Lower lobe of right lung (tissue), 2 donors: ENCODE measurements around the gene MRTFA. TPM values are rescaled to one million over a fixed set of nuclear protein-coding genes. Genes with fewer than 3 reads are reported as not detected.

Experiments used
- ATAC-seq, 2 donors: fragments of 200-7000 bp; cut with Tn5 transposase; one replicate each; pipeline ENCODE4 v1.9.1; 2020 to 2022; ENCODE audit warnings: mild to moderate bottlenecking in 2 of 2, moderate library complexity in 2 of 2
- DNase-seq: peaks from one replicate; pipeline ENCODE4 v3.0.0-alpha.2; 2020
- H3K27ac ChIP-seq: fragments of 200-600 bp; one replicate; pipeline ENCODE4 v1.8.0; 2022
- H3K27me3 ChIP-seq: fragments of 200-600 bp; one replicate; pipeline ENCODE4 v1.8.0; 2022; ENCODE audit warnings: low read depth
- H3K36me3 ChIP-seq: fragments of 200-600 bp; one replicate; pipeline ENCODE4 v1.8.0; 2022; ENCODE audit warnings: mild to moderate bottlenecking
- H3K4me1 ChIP-seq: fragments of 200-600 bp; one replicate; pipeline ENCODE4 v1.8.0; 2022
- H3K4me3 ChIP-seq: fragments of 200-600 bp; one replicate; pipeline ENCODE4 v1.8.0; 2022; ENCODE audit warnings: mild to moderate bottlenecking
- H3K9me3 ChIP-seq: fragments of 200-600 bp; one replicate; pipeline ENCODE4 v1.8.0; 2022
- intact Hi-C: fragments of 100-400 bp; cut with DNase I; formaldehyde crosslinking; loops from one replicate; pipeline ENCODE4 v1.11.0; 2022
- total RNA-seq: library from RNA; stranded (reverse); fragmentation: NEBNext Ultra II Directional; extraction: Animal tissue kit (Norgen Biotek cat#: 25700); gene quantifications from one replicate; pipeline ENCODE4 v1.2.1, GENCODE V29; 2021
- TF ChIP-seq, protein P1 (sequence below): fragments of 200-600 bp; IDR thresholded peaks from one replicate; pipeline ENCODE4 v1.8.0; 2022; ENCODE audit warnings: antibody characterized with exemption, mild to moderate bottlenecking
- donor health status: DM: no; HTN: yes; CAD: no; lungs with severe emphysema.

The MRTFA gene
- total RNA-seq, 1 donor from 2014 or later = 54.2 TPM

DNA sequence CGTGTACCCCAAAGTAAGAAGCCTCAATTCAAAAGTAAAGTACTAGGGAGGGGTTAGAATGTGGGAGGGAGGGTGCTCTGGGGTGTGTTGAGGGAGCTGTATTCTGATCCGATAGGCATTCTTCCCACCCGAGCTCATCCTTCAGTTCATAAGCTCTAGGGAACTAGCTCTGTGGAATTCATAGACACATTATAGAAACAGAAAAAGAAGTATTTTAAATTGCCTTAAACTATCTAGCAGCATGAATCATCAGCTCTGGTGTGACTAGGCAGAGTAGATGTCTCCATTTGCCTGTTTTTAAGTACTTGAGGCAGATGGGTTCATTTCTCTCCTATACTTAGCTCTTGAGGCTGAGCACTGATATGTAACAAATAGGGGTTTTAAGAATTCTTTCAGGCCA is 273.5 kb downstream of the MRTFA start:
- DNase-seq = no peak
- no peak for ATAC-seq
- H3K4me1 ChIP-seq = no peaks in the 10 kb centered on the region
- no peak overlapping the region for H3K27ac ChIP-seq
- TF ChIP-seq, protein P1, sequence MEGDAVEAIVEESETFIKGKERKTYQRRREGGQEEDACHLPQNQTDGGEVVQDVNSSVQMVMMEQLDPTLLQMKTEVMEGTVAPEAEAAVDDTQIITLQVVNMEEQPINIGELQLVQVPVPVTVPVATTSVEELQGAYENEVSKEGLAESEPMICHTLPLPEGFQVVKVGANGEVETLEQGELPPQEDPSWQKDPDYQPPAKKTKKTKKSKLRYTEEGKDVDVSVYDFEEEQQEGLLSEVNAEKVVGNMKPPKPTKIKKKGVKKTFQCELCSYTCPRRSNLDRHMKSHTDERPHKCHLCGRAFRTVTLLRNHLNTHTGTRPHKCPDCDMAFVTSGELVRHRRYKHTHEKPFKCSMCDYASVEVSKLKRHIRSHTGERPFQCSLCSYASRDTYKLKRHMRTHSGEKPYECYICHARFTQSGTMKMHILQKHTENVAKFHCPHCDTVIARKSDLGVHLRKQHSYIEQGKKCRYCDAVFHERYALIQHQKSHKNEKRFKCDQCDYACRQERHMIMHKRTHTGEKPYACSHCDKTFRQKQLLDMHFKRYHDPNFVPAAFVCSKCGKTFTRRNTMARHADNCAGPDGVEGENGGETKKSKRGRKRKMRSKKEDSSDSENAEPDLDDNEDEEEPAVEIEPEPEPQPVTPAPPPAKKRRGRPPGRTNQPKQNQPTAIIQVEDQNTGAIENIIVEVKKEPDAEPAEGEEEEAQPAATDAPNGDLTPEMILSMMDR = no peak
- peaks cover 100% of the 10 kb centered on the region for H3K36me3 ChIP-seq
- H3K9me3 ChIP-seq = no peaks in the 10 kb centered on the region
- intact Hi-C loops = no loop called here
- H3K4me3 ChIP-seq = no peak overlapping the region
- H3K27me3 ChIP-seq = no peaks in the 10 kb centered on the region

DNA sequence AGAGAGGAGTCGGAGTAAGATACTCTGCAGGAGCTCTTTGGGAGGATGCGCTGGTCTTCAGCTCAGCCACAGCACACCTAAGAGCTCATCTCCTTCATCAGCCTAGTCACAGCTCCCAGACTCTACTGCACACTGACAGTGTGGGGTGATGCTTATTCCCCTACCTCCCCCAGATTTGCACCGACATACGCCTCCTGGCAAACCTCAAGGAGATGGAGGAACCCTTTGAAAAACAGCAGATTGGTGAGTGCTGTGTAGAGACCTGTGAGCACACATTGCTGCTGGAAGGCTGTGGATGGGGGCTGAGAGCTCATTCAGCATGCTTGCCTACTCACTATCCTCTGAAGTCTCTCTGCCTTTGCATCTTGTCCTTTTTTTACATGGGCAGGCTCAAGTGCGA is 275.4 kb downstream of the MRTFA start:
- DNase-seq (no peak), ATAC-seq (no peak)
- H3K27ac ChIP-seq = no peak overlapping the region
- H3K36me3 ChIP-seq = peaks cover 97% of the 10 kb centered on the region
- no peaks in the 10 kb centered on the region for H3K4me1 ChIP-seq
- H3K9me3 ChIP-seq = no peaks in the 10 kb centered on the region
- no peaks in the 10 kb centered on the region for H3K27me3 ChIP-seq
- TF ChIP-seq, protein P1 = no peak
- H3K4me3 ChIP-seq = no peak overlapping the region
- intact Hi-C loops = no loop called here

Other genes starting within 250 kb of the MRTFA start
- not detected for gene MCHR1, start 42.8 kb upstream of the MRTFA start, total RNA-seq
- 11.9 TPM for gene SLC25A17, start 182.6 kb upstream of the MRTFA start, total RNA-seq
- 237 TPM for gene ST13, start 219.9 kb upstream of the MRTFA start, total RNA-seq
- 19.1 TPM for gene XPNPEP3, start 220.4 kb upstream of the MRTFA start, total RNA-seq
- gene DNAJB7, start 225.4 kb upstream of the MRTFA start, total RNA-seq = not detected